NT2/D1 (cell line): Measurements from ENCODE around the gene ENOX1.

Experiments used
- YY1 ChIP-seq: IDR thresholded peaks from 2 replicates; pipeline ENCODE4 v1.6.1; 2011; ENCODE audit not compliant: insufficient read length, insufficient read depth
- ZNF274 ChIP-seq: IDR thresholded peaks from 2 replicates; pipeline ENCODE4 v1.6.1; 2011; ENCODE audit warnings: mild to moderate bottlenecking, low read depth, low read length

GRCh38 chr13:43596006-43596405 is 190.8 kb downstream of the ENOX1 start:
- no peak for TF ChIP-seq ZNF274
- TF ChIP-seq YY1 = no peak
